B cell (primary cell): Measurements from ENCODE around the gene NNT. TPM values are rescaled to one million over a fixed set of nuclear protein-coding genes. Genes with fewer than 3 reads are reported as not detected.

Source experiments
- ATAC-seq: fragments of 200-7000 bp; cut with Tn5 transposase; one replicate; pipeline ENCODE4 v1.10.0; 2021; ENCODE audit warnings: low read depth, mild to moderate bottlenecking, moderate number of reproducible peaks, moderate library complexity
- CTCF ChIA-PET: fragments of 350-600 bp; sonication (Branson Sonifier 250); formaldehyde crosslinking; loops from one replicate; lab custom pipeline; 2021; ENCODE audit warnings: antibody characterized with exemption, inconsistent platforms; lab: Charles Lee
- POLR2A ChIA-PET: fragments of 350-600 bp; sonication (Branson Sonifier 250); formaldehyde crosslinking; loops from one replicate; lab custom pipeline; 2021; ENCODE audit warnings: antibody characterized with exemption; lab: Charles Lee
- DNase-seq: peaks from one replicate; pipeline ENCODE4 v3.0.0; 2013
- H2AFZ ChIP-seq: 2 replicates; pipeline ENCODE4 v1.6.1; 2012; ENCODE audit warnings: mild to moderate bottlenecking, low read depth, low read length; ENCODE audit not compliant: insufficient read depth, poor library complexity, severe bottlenecking
- H3K27ac ChIP-seq, 2 donors: 1 replicate in 1 of 2; 2 replicates in 1 of 2; pipeline ENCODE4 v1.5.1; 2012 to 2013; ENCODE audit warnings: low read length in 2 of 2, mild to moderate bottlenecking in 2 of 2, moderate library complexity in 1 of 2
- H3K27me3 ChIP-seq, 4 experiments: fragments of 200-600 bp in 1 of 4; sonication (generic) in 1 of 4; replicated peaks in 1 of 4; 1 replicate in 2 of 4; 2 replicates in 2 of 4; pipeline versions ENCODE4 v1.6.1 to v1.7.0; 2013 to 2016; ENCODE audit warnings: low read length in 3 of 4, mild to moderate bottlenecking in 2 of 4, mixed read lengths in 1 of 4, moderate library complexity in 1 of 4; ENCODE audit not compliant: insufficient read depth in 4 of 4, control insufficient read depth in 3 of 4; ENCODE audit errors: control extremely low read depth in 1 of 4
- H3K36me3 ChIP-seq, 2 experiments: replicated peaks in 1 of 2; 1 replicate in 1 of 2; 2 replicates in 1 of 2; pipeline versions ENCODE4 v1.6.1 to v1.7.1; 2013; ENCODE audit warnings: low read length in 1 of 2; ENCODE audit not compliant: insufficient read depth in 2 of 2, control insufficient read depth in 1 of 2; ENCODE audit errors: control extremely low read depth in 1 of 2, extremely low read depth in 1 of 2
- H3K4me1 ChIP-seq, 2 donors: fragments of 200-600 bp in 1 of 2; sonication (generic) in 1 of 2; 1 replicate in 1 of 2; 2 replicates in 1 of 2; pipeline versions ENCODE4 v1.5.1 to v1.6.1; 2013 to 2017; ENCODE audit warnings: low read length in 2 of 2; ENCODE audit not compliant: control insufficient read depth in 2 of 2, insufficient read depth in 2 of 2
- H3K4me2 ChIP-seq: replicated peaks from 2 replicates; pipeline ENCODE3; 2012; ENCODE audit warnings: mild to moderate bottlenecking, low read depth, low read length; ENCODE audit not compliant: poor library complexity, severe bottlenecking
- H3K4me3 ChIP-seq, 5 experiments: fragments of 200-600 bp in 1 of 5; sonication (generic) in 1 of 5; 1 replicate in 3 of 5; 2 replicates in 2 of 5; pipeline versions ENCODE4 v1.5.1 to v1.7.0; 2011 to 2016; ENCODE audit warnings: low read length in 4 of 5, mild to moderate bottlenecking in 4 of 5, low read depth in 2 of 5, control low read depth in 1 of 5, moderate library complexity in 1 of 5; ENCODE audit not compliant: insufficient read depth in 1 of 5; ENCODE audit errors: control extremely low read depth in 1 of 5, extremely low read depth in 1 of 5
- H3K79me2 ChIP-seq: fragments of 200-600 bp; sonication (generic); one replicate; pipeline ENCODE4 v1.6.0; 2016; ENCODE audit warnings: low read length; ENCODE audit not compliant: control insufficient read depth, insufficient read depth
- H3K9ac ChIP-seq: fragments of 200-600 bp; sonication (generic); 2 replicates; pipeline ENCODE4 v1.6.1; 2017; ENCODE audit warnings: mild to moderate bottlenecking, low read length, moderate library complexity
- H3K9me3 ChIP-seq, 3 donors: one replicate each; pipeline versions ENCODE4 v1.6.1 to v1.7.1; 2013; ENCODE audit warnings: low read length in 2 of 3; ENCODE audit not compliant: control insufficient read depth in 2 of 3, insufficient read depth in 1 of 3; ENCODE audit errors: control extremely low read depth in 1 of 3
- H4K20me1 ChIP-seq: 2 replicates; pipeline ENCODE4 v1.6.0; 2012; ENCODE audit warnings: mild to moderate bottlenecking, low read length; ENCODE audit not compliant: insufficient read depth, control insufficient read depth, poor library complexity, severe bottlenecking
- H3K27ac Mint-ChIP-seq: one replicate; pipeline ENCODE4 v1.8.0; 2021; ENCODE audit warnings: mixed read lengths
- H3K27me3 Mint-ChIP-seq: one replicate; pipeline ENCODE4 v1.8.0; 2021; ENCODE audit warnings: mixed read lengths
- H3K4me1 Mint-ChIP-seq: one replicate; pipeline ENCODE4 v1.8.0; 2021; ENCODE audit warnings: mixed read lengths
- H3K4me3 Mint-ChIP-seq: one replicate; pipeline ENCODE4 v1.8.0; 2021; ENCODE audit warnings: mixed read lengths
- H3K9me3 Mint-ChIP-seq: one replicate; pipeline ENCODE4 v1.8.0; 2022; ENCODE audit warnings: mixed read lengths; ENCODE audit not compliant: insufficient read depth
- EZH2 ChIP-seq: IDR thresholded peaks from 2 replicates; pipeline ENCODE4 v1.6.1; 2012; ENCODE audit warnings: borderline replicate concordance, low read depth, mild to moderate bottlenecking, moderate library complexity, low read length; ENCODE audit not compliant: insufficient read depth, poor library complexity, severe bottlenecking
- WGBS: methylation state at CpG from one replicate; pipeline ENCODE4 v1.1.5; 2013; ENCODE audit warnings: missing lambda C conversion rate; ENCODE audit not compliant: insufficient coverage; 5-methylcytosine and 5-hydroxymethylcytosine counted together
- intact Hi-C: fragments of 100-400 bp; cut with micrococcal nuclease; formaldehyde crosslinking; loops from one replicate; pipeline ENCODE4 v1.10.0; 2022
- polyA plus RNA-seq: library from polyadenylated mRNA; depleted of rRNA; stranded (reverse); fragments of >200 nt; gene quantifications from 2 replicates; pipeline ENCODE4 v1.2.3, GENCODE V29; 2012
- total RNA-seq, 2 donors: library from RNA; stranded (reverse); fragments of 120-200 nt in 1 of 2; gene quantifications; 1 replicate in 1 of 2; 2 replicates in 1 of 2; pipeline versions ENCODE4 v1.2.3 to v1.2.4, GENCODE V29; 2013 to 2022
- TF ChIP-seq, protein P1 (sequence below): fragments of 200-600 bp; IDR thresholded peaks from one replicate; pipeline ENCODE4 v1.8.0; 2022; ENCODE audit warnings: antibody characterized with exemption, mild to moderate bottlenecking

Gene NNT
- total and polyA plus RNA-seq, 2 donors (not counting 1 experiment from before 2014, with no cell fraction given) = 17.8 to 61.1 TPM

DNA sequence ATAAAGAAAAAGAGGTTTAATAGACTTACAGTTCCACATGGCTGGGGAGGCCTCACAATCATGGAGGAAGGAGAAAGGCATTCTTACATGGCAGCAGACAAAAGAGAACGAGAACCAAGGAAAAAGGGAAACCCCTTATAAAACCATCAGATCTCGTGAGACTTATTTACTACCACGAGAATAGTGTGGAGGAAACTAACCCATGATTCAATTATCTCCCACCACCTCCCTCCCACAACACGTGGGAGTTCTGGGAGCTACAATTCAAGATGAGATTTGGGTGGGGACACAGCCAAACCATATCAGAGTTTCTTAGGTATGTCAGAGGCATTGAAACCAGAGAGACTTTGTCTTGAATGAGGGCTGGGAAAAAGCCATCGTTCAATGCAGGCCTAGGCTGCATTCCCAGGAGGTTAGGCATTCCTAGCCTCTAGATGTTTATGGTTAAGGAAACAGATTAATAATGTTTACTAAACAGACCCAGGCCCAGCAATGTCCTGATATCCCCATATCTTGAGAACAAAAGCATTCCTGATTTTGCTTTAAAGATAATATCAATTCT is 38.6 kb upstream of the NNT start:
- no peak for ATAC-seq
- intact Hi-C loops = no loop called here

DNA sequence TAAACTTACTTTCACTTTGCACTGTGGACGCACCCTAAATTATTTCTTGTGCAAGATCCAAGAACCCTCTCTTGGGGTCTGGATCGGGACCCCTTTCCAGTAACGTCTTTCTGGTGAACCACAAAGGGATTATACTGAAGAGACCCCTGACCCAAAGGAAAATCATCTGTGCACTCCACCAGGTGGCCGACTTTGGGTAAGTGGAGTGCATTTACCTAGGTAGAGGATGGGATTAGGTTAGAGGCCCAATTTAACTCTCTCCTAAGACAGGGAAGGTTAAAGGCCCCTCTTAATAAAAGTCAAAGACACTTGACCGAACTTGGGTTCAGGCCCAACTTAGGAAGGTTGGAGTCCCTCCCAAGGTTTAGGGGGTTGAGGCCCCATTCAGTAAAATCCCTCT is 37.9 kb upstream of the NNT start:
- Mint-ChIP-seq H3K9me3 (no peaks in the 10 kb centered on the region), H3K27ac (no peak overlapping the region), H3K4me3 (no peak overlapping the region), H3K27me3 (no peaks in the 10 kb centered on the region), H3K4me1 (no peaks in the 10 kb centered on the region)
- 100% methylated on average over 2 of the region's 5 CpGs for WGBS
- ChIA-PET POLR2A (no interaction called here), CTCF (no interaction called here)
- Histone ChIP-seq H3K9ac (no peak overlapping the region), H3K4me2 (no peak overlapping the region), H3K4me1 (no peaks in the 10 kb centered on the region), H3K4me3 (no peak overlapping the region), H3K79me2 (no peaks in the 10 kb centered on the region), H2AFZ (no peak overlapping the region), H3K27ac (no peak overlapping the region), H4K20me1 (no peaks in the 10 kb centered on the region), H3K27me3 (no peaks in the 10 kb centered on the region), H3K36me3 (no peaks in the 10 kb centered on the region), H3K9me3 (no peaks in the 10 kb centered on the region)
- no peak for DNase-seq
- ATAC-seq = no peak
- TF ChIP-seq EZH2 = no peak
- TF ChIP-seq, protein P1, sequence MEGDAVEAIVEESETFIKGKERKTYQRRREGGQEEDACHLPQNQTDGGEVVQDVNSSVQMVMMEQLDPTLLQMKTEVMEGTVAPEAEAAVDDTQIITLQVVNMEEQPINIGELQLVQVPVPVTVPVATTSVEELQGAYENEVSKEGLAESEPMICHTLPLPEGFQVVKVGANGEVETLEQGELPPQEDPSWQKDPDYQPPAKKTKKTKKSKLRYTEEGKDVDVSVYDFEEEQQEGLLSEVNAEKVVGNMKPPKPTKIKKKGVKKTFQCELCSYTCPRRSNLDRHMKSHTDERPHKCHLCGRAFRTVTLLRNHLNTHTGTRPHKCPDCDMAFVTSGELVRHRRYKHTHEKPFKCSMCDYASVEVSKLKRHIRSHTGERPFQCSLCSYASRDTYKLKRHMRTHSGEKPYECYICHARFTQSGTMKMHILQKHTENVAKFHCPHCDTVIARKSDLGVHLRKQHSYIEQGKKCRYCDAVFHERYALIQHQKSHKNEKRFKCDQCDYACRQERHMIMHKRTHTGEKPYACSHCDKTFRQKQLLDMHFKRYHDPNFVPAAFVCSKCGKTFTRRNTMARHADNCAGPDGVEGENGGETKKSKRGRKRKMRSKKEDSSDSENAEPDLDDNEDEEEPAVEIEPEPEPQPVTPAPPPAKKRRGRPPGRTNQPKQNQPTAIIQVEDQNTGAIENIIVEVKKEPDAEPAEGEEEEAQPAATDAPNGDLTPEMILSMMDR = no peak
- intact Hi-C loops = no loop called here

More for the DNA sequence above, 38.6 kb upstream of the NNT start:
- H3K4me3 ChIP-seq = no peak overlapping the region
- Mint-ChIP-seq H3K4me1 (no peaks in the 10 kb centered on the region), H3K4me3 (no peak overlapping the region), H3K27me3 (no peaks in the 10 kb centered on the region), H3K27ac (no peak overlapping the region), H3K9me3 (no peaks in the 10 kb centered on the region)
- H3K4me1 ChIP-seq = no peaks in the 10 kb centered on the region
- no peaks in the 10 kb centered on the region for H3K9me3 ChIP-seq
- no peaks in the 10 kb centered on the region for H3K36me3 ChIP-seq
- CTCF ChIA-PET = no interaction called here
- no peak overlapping the region for H2AFZ ChIP-seq
- no peak for DNase-seq
- H3K79me2 ChIP-seq = no peaks in the 10 kb centered on the region
- H3K27ac ChIP-seq = no peak overlapping the region
- H3K9ac ChIP-seq = no peak overlapping the region
- TF ChIP-seq, protein P1 = no peak
- TF ChIP-seq EZH2 = no peak
- H3K27me3 ChIP-seq = no peaks in the 10 kb centered on the region
- POLR2A ChIA-PET = no interaction called here
- H3K4me2 ChIP-seq = no peak overlapping the region
- no peaks in the 10 kb centered on the region for H4K20me1 ChIP-seq
- WGBS = 0% methylated on average over 1 of the region's 5 CpGs
